ENCODE measurements around the gene SDR39U1. TPM values are rescaled to one million over a fixed set of nuclear protein-coding genes. Genes with fewer than 3 reads are reported as not detected.
A peak's percentile ranks its signal among the peaks of the same experiment; 100 is the strongest.
"Not testable (repeated sequence)": the region's sequence is repeated elsewhere in the genome, so short reads cannot be mapped to it uniquely, and the experiment has no call there.

The SDR39U1 gene
- total RNA-seq, 1 experiment from 2014 or later: 61.8 TPM

DNA sequence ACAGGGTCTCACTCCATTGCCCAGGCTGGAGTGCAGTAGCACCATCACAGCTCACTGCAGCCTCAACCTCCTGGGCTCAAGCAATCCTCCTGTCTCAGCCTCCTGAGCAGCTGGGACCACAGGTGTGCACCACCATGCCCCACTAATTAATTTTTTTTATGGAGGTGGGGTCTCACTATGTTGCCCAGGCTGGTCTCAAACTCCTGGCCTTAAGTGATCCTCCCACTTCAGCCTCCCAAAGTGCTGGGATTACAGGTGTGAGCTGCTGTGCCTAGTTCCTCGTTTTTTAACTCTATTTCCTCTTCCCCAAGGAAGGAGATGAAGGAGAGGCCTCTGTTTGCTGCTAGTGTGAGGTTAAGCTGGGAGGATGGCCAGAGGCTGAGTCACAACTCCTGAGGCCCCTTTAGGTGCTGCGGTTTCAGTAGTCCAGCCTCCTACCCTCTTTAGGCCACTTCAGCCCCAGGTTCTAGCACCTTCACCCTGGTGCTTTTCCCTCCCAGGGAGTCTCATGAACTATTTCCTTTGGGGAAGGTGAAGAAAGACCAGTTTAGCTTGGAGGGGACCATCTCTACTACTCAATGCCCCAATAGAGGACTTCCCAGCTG is 40.2 kb upstream of the SDR39U1 start:
- DNase-seq (ENCODE audit: low read depth, low spot score): peak; percentile 29

DNA sequence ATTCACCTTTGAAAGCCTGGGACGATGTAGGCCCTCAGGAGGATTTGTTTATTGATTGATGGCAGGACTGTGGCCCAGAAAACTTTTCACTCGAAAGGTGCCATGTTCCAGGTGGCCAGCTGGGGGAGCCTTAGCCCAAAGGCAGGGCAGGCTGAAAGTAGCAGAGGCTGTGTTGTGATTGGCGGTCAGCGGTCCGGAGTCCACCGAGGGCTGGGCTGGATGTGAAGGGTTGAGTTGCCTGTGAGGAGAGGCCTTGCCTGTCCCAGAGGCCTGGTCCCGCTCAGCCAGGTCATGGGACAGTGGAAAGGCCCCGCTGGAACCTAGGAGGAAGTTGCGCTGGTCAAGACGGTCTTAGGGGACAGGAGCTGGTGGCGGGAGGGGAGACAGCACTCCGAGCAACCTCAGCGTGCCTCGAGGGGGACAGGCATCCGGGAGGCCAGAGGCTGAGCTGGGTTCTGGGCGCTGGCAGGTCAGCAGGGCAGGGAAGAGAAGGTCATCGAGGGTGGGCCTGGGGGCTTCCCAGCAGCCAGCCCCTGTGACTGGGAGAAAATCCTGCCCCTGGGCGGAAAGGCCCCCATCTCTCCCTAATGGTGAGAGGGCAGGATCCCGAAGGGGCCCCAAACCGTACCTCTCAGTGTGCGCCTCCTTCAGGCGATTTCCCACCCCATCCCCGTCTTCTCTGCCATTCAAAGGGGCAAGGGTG is 39.2 kb upstream of the SDR39U1 start:
- Histone ChIP-seq H3K9me2 (ENCODE audit: insufficient read depth) (no peaks in the 10 kb centered on the region), H3K4me2 (ENCODE audit: low read length) (0 out of 2 replicates have a peak overlapping the region, but pooled peaks have one; percentile 17), H3K9ac (ENCODE audit: low read length) (no peak overlapping the region), H3K4me1 (ENCODE audit: control insufficient read depth in 1 of 2, insufficient read depth in 2 of 2, low read length in 2 of 2) (peaks cover 2 to 23% of the 10 kb centered on the region in 2 experiments; a peak in 3 of 4 replicates), H4K20me1 (ENCODE audit: insufficient read depth) (no peaks in the 10 kb centered on the region), H2AFZ (ENCODE audit: low read depth, low read length, poor library complexity, severe bottlenecking) (no peak overlapping the region), H3K79me2 (ENCODE audit: insufficient read depth, low read length) (no peaks in the 10 kb centered on the region), H3K9me3 (ENCODE audit: control insufficient read depth in 1 of 2, insufficient read depth in 1 of 2, low read depth in 1 of 2, low read length in 2 of 2) (no peaks in the 10 kb centered on the region), H3K27ac (ENCODE audit: low read depth, low read length) (no peak overlapping the region), H3K4me3 (replicated peaks in 1 of 2; ENCODE audit: low read depth in 1 of 2, low read length in 2 of 2) (no peak overlapping the region), H3K36me3 (ENCODE audit: control insufficient read depth in 1 of 2, insufficient read depth in 2 of 2, low read length in 2 of 2) (no peaks in the 10 kb centered on the region), H3K27me3 (ENCODE audit: insufficient read depth, low read length) (no peaks in the 10 kb centered on the region)
- ATAC-seq (peak; percentile 98), DNase-seq (ENCODE audit: low read depth, low spot score) (peak; percentile 44)
- TF ChIP-seq ZNF274 (IDR thresholded peaks at IDR 0.05; ENCODE audit: low read depth, low read length): no peak
- peak; percentile 69 for TF ChIP-seq RAD21 (IDR thresholded peaks at IDR 0.05; ENCODE audit: low read depth)
- TF ChIP-seq, protein P1, sequence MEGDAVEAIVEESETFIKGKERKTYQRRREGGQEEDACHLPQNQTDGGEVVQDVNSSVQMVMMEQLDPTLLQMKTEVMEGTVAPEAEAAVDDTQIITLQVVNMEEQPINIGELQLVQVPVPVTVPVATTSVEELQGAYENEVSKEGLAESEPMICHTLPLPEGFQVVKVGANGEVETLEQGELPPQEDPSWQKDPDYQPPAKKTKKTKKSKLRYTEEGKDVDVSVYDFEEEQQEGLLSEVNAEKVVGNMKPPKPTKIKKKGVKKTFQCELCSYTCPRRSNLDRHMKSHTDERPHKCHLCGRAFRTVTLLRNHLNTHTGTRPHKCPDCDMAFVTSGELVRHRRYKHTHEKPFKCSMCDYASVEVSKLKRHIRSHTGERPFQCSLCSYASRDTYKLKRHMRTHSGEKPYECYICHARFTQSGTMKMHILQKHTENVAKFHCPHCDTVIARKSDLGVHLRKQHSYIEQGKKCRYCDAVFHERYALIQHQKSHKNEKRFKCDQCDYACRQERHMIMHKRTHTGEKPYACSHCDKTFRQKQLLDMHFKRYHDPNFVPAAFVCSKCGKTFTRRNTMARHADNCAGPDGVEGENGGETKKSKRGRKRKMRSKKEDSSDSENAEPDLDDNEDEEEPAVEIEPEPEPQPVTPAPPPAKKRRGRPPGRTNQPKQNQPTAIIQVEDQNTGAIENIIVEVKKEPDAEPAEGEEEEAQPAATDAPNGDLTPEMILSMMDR (IDR thresholded peaks at IDR 0.05 in 2 of 3, conservative IDR thresholded peaks at IDR 0.05 in 1 of 3; ENCODE audit: borderline replicate concordance in 1 of 3, insufficient read depth in 1 of 3, low read depth in 2 of 3, low read length in 2 of 3): peak; percentile 70 to 88 (median 80); a peak in 5 of 6 replicates
- CTCF ChIA-PET: interaction anchor here (0.5 to 1.4 kb wide), 5 partner anchors 9 to 228 kb away, joined by 3 to 4 read pairs (median 3); partner anchors contain the start of gene SDR39U1
- intact Hi-C loops (cut with micrococcal nuclease): loop anchor here (2.0 kb wide), 1 partner anchor 197 kb away; no protein-coding TSS in a partner anchor
- POLR2A ChIA-PET: no interaction called here
- no TSS peak for BruUV-seq (replicated peaks)
- RAD21 ChIA-PET (ENCODE audit: low non-redundant PET in 1 of 2, low total read pairs in 2 of 2, uncharacterized antibody in 2 of 2, unreplicated experiment in 2 of 2): no interaction called here

More for the DNA sequence above, 40.2 kb upstream of the SDR39U1 start:
- 0 out of 2 replicates have a peak, but pooled peaks have one; percentile 10 for TF ChIP-seq FOSL1 (IDR thresholded peaks at IDR 0.05; ENCODE audit: low read depth)
- peak; percentile 52 for ATAC-seq
- H2AFZ ChIP-seq (ENCODE audit: low read depth, low read length, poor library complexity, severe bottlenecking); H3K4me3 ChIP-seq (replicated peaks in 1 of 2; ENCODE audit: low read depth in 1 of 2, low read length in 2 of 2); intact Hi-C loops (cut with micrococcal nuclease); RAD21 ChIA-PET (ENCODE audit: low non-redundant PET in 1 of 2, low total read pairs in 2 of 2, uncharacterized antibody in 2 of 2, unreplicated experiment in 2 of 2); BruUV-seq (replicated peaks); H3K9ac ChIP-seq (ENCODE audit: low read length); H3K27ac ChIP-seq (ENCODE audit: low read depth, low read length); H3K9me2 ChIP-seq (ENCODE audit: insufficient read depth); POLR2A ChIA-PET; H3K36me3 ChIP-seq (ENCODE audit: control insufficient read depth in 1 of 2, insufficient read depth in 2 of 2, low read length in 2 of 2); H4K20me1 ChIP-seq (ENCODE audit: insufficient read depth); H3K9me3 ChIP-seq (ENCODE audit: control insufficient read depth in 1 of 2, insufficient read depth in 1 of 2, low read depth in 1 of 2, low read length in 2 of 2); H3K79me2 ChIP-seq (ENCODE audit: insufficient read depth, low read length); H3K27me3 ChIP-seq (ENCODE audit: insufficient read depth, low read length): not testable (repeated sequence)
- H3K4me2 ChIP-seq (ENCODE audit: low read length): peak overlapping the region; percentile 38
- peaks cover 2 to 23% of the 10 kb centered on the region in 2 experiments; a peak in 3 of 4 replicates for H3K4me1 ChIP-seq (ENCODE audit: control insufficient read depth in 1 of 2, insufficient read depth in 2 of 2, low read length in 2 of 2)
- CTCF ChIA-PET: interaction anchor here (0.8 to 1.1 kb wide), 2 partner anchors 10 to 227 kb away, joined by 3 to 4 read pairs; no protein-coding TSS in a partner anchor

DNA sequence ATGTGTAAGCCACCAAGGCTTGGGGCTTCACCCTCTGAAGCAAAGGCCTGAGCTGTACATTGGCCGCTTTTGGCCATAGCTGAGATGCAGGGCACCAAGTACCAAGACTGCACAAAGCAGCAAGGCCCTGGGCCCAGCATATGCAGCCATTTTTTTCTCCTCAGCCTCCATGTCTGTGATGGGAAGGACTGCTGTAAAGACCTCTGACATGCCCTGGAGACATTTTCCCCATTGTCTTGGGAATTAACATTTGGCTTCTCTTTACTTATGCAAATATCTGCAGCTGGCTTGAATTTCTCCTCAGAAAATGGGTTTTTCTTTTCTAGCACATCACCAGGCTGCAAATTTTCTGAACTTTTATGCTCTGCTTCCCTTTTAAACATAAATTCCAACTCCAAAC is 37.4 kb upstream of the SDR39U1 start:
- intact Hi-C loops (cut with micrococcal nuclease): loop anchor here (2.0 kb wide), 1 partner anchor 199 kb away; no protein-coding TSS in a partner anchor
- BruUV-seq (replicated peaks); H3K4me2 ChIP-seq (ENCODE audit: low read length); CTCF ChIA-PET; H3K79me2 ChIP-seq (ENCODE audit: insufficient read depth, low read length); H3K9me3 ChIP-seq (ENCODE audit: control insufficient read depth in 1 of 2, insufficient read depth in 1 of 2, low read depth in 1 of 2, low read length in 2 of 2); DNase-seq (ENCODE audit: low read depth, low spot score); H3K27me3 ChIP-seq (ENCODE audit: insufficient read depth, low read length); H4K20me1 ChIP-seq (ENCODE audit: insufficient read depth); RAD21 ChIA-PET (ENCODE audit: low non-redundant PET in 1 of 2, low total read pairs in 2 of 2, uncharacterized antibody in 2 of 2, unreplicated experiment in 2 of 2); H3K9me2 ChIP-seq (ENCODE audit: insufficient read depth); H2AFZ ChIP-seq (ENCODE audit: low read depth, low read length, poor library complexity, severe bottlenecking); H3K9ac ChIP-seq (ENCODE audit: low read length); ATAC-seq; POLR2A ChIA-PET; H3K4me3 ChIP-seq (replicated peaks in 1 of 2; ENCODE audit: low read depth in 1 of 2, low read length in 2 of 2); H3K27ac ChIP-seq (ENCODE audit: low read depth, low read length); H3K36me3 ChIP-seq (ENCODE audit: control insufficient read depth in 1 of 2, insufficient read depth in 2 of 2, low read length in 2 of 2): not testable (repeated sequence)
- H3K4me1 ChIP-seq (ENCODE audit: control insufficient read depth in 1 of 2, insufficient read depth in 2 of 2, low read length in 2 of 2): peaks cover 2 to 23% of the 10 kb centered on the region in 2 experiments; a peak in 3 of 4 replicates
